HL-60 (cell line): Measurements from ENCODE around the gene DNM3.

Experiments
- CTCF ChIP-seq: IDR thresholded peaks from one replicate; pipeline ENCODE4 v1.5.1; 2011; ENCODE audit warnings: low read length, control low read depth, inconsistent platforms; ENCODE audit not compliant: insufficient read depth
- POLR2AphosphoS5 ChIP-seq: IDR thresholded peaks from 2 replicates; pipeline ENCODE4 v1.6.1; 2012; ENCODE audit warnings: low read depth
- REST ChIP-seq: IDR thresholded peaks from 2 replicates; pipeline ENCODE4 v1.6.1; 2012; ENCODE audit warnings: low read depth; ENCODE audit not compliant: insufficient replicate concordance
- SPI1 ChIP-seq: IDR thresholded peaks from 2 replicates; pipeline ENCODE4 v1.6.1; 2012; ENCODE audit warnings: low read depth, mild to moderate bottlenecking, borderline replicate concordance

- no peak for TF ChIP-seq CTCF
- TF ChIP-seq REST, result no peak
- TF ChIP-seq SPI1, result no peak
- no peak for TF ChIP-seq POLR2AphosphoS5
Observed at GRCh38 chr1:172359491-172359999, 518.2 kb downstream of the DNM3 start.
